ENCODE results near the gene FRMD4A.
"Not testable (repeated sequence)": the region's sequence is repeated elsewhere in the genome, so short reads cannot be mapped to it uniquely, and the experiment has no call there.

The FRMD4A gene

DNA sequence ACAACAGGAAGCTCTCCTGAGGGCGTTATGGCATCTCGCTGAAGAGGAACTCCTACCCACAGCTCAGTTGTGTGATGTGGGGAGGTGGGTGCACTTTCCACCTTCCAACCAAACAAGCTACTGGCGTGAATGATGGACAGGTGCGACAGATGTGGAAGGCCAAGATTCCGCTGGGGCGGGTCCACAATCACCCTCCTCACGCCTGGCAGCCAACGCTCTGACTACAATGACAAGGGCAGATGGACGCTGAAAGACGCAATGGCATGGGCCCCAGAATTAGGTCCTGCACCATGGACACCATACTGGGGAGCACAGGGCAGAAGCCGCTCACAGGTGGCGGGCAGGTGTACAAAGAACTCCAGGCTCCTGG is 461.4 kb downstream of the FRMD4A start:
- DNase-seq = no peak

DNA sequence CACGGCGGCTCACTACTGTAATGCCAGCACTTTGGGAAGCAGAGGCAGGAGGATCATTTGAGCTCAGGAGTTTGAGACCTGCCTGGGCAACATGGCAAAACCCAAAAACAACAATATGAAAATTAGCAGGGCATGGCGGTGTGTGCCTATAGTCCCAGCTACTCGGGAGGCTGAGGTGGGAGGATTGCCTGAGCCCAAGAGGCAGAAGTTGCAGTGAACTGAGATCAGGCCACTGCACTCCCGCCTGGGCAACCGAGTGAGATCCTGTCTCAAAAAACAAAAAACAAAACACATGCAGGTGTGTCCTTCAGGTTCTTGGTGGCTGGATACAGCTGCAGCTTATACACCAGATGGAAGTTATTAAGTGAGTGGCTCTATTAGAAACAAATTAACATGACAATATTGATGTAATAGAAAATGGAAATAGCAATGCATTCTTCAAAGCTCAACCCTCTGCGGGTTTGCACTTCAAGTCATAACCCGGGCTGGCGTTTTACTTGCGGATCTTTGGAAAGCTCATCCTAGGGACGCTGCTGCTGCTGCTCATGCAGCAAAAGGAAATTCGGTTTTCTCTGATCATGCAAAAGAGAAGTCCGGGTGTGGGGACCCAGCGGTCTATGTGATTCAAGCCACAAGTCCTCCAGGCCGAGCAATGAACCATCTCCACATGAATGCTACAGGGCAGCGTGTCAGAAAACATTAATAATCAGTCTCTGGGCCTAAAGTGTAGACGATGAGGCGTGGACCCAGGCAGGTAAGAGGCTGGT is 462.0 kb downstream of the FRMD4A start:
- no peak for DNase-seq

DNA sequence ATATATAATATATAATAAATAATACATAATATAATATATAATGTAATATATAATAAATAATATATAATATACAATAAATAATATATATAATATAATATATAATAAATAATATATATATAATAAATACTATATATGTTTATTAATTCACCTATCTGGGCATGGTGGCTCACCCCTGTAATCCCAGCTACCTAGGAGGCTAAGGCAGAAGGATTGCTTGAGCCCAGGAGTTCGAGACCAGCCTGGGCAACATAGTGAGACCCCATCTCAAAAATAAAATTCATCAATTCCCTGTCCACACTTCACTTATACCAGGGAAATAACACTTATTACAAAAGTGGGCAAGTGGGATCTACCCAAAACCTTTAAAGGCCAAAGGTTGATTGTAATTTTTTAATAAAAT is 462.9 kb downstream of the FRMD4A start:
- DNase-seq = no peak

DNA sequence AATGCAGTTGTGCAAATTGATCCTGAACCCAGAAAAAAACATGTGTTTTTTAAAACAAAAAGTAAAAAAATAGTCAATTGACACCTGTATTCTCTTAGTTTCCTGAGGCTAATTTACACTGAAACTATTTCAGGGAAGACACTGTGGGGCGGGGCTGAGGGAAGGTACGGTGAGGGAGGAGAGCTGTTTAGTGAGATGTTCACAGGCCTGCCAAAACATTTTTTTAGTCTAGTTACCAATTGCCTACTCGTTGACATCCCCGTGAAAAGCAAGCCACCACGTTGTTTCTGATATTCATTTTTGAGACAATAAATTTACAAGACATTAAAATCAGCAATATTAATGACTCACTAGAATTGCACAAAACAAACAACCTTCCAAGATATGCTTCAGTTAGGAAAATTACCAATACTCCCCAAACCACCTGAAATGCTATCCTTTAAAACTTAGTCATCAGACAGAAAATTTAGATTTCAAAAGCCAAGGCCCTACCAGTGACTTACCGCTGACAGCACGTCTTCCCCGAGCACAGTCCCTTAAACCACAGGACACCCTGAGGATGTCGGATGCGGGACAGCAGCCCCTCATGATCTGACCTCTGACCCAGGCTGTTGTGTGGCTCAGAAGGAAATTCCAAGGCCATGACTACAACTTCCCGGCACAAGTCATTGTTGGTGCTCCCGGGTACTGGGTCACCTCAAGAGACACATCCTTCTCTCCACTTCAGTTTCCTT is 464.8 kb downstream of the FRMD4A start:
- no peak for DNase-seq

DNA sequence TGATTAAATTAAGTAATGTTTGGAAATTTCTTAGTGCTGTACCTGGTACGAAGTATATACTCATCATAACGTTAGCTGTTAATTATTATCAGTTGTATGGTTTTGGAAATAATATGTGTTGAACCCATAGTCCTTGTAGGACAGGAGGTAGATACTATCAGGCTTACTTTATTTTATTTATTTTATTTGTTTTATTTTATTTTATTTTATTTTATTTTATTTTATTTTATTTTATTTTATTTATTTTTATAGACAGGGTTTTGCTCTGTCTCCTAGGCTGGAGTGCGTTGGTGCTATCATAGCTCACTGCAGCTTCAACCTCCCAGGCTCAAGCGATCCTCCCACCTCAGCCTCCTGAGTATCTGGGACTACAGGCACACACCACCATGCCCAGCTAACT is 465.5 kb downstream of the FRMD4A start:
- DNase-seq = not testable (repeated sequence)

DNA sequence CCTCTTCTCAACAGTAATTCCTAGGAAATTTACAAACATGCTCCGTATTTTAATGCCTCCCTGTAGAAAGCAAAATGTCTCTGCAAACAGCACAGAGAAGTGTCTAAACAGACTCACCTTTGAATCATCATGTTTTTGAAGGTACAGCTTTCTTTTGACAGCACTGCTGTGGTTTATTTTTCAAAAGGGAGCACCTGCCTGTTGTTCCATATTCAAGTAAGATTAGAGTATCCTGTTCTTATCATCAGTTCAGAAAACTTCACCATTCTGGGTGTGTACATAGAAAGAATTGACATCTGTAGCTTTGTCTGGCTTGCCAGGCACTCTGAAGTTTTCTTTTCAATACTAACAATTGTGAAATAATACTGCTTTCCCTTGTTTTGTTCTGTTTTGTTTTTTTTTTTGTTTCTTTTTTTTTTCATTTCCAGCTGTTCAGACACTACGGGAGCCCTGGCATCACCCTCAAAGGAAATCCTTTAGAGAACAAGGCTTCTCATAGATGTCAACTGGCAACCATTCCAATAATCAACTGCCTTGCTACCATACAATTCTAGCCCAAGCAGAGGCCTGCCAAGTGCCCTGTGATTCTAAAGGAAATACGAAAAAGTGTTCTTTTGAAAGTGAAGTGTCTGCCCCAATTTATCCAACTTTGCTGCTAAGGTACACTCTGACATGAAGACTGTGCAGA is 468.0 kb downstream of the FRMD4A start:
- no peak for DNase-seq

DNA sequence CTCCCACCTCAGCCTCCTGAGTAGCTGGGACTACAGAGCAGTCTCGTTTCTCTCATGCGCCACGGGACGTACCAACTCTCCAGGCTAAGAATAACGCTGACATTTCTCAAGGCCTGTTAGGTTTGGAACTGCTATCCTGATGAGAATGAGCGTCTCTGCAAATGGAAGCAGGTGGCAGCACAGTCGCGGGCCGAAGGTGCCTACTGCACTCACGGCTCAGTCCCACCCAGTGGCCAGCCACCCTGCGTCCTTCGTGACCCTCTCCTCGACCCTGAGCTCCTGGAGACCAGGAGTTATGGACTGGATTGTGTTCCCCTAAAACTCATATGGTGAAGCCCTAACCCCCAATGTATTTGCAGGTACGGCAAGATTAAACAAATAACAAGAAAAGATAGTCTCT is 469.8 kb downstream of the FRMD4A start:
- no peak for DNase-seq

DNA sequence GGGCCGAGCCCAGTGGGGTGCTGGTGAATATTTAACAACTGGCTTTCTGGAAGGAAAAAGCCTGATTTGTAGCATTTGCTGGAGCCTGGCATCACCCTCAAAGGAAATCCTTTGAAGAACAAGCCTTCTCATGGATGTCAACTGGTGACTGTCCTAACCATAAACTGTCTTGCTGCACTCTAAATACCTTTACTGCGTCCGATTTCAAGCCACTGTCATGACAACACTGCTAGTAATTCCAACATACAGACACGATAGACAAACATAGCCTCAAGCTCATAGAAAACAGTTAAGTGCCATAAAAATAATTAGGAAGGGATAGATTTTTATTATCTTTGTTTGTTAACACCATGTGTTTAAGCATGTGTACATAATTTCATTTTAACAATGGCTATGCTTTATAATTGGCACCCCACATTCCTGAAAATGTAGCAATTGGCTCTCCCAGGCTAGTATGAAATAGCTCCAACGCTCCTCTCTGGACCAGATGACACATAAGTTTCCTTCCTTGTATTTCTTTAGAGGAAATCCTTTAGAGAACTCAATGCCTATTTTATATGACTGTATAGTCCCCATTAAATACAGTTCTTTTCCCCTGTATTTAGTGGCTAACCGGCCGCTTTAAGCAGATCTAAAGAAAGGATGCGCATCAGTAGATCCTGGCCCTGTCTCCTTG is 470.6 kb downstream of the FRMD4A start:
- DNase-seq = no peak

DNA sequence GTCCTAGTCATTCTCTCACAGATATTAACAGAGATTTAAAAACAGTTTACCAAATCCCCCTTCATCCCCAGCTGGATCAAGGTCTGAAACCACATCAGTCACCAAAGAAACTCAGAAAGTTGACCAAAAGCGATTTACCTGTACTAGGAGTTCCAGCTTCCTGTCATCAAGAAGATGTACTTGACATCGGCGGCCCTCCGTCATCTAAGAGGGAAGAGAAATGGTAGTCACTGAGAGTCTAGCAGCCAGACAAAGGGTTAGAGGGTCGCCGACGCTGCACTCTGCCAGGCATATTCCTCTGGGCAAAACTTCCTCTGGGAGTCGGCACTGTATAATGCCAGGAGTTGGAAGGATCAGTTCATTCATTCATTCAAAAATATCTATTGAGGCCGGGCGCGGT is 472.0 kb downstream of the FRMD4A start:
- no peak for DNase-seq

DNA sequence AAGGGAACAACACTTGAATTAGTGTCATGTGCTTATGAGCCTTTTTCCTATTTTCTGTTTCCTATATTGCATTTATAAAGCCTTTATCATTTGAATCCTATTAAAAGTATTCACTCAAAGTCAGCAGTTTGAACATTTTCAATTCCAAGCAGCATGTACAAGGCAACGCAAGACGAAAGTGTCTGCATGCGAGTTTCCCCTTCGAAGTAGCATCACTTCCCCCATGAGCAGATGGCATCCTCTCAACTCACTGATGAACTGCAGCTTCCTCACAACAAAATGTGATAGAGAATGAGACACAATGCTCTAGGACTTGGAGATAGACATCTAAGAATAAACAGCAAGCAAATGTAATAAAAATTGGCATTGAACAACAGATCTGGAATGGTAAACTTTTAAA is 473.3 kb downstream of the FRMD4A start:
- no peak for DNase-seq

DNA sequence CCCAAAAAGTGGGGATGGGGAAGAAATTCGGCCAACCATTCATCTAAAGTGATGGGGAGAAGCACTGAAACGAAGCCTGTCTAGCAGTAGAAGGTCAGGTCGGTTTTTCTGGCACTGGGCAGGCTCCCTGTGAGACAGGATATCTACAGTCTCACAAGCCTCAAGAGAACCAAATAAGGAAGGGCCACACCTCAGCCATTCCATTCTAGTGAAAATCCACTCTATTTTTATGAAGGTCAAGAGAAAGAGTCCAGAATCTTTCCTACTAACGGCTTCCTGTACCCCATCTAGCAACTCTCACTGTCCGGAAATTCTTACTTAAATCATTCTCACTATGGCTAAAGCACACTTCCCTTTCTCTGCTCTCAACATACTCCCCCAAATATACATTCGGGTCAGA is 476.9 kb downstream of the FRMD4A start:
- DNase-seq = no peak

DNA sequence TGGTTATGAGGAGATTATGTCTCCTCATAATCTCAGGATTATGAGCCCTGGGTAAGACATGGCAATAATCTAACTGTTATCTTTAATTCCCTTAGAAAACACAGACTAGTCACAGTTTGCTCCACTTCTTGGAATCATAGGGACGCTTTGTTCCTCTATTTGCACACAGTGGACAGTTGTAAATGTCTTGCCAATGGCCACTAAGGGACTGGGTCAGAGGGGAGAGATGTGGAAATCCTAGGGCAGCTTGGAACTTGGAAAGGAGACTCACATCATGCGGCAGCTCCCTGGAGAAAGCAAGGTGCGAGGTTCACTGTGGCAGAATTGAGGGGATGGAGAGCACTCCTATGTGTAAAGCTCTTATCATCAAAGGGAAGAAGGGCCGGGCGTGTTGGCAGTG is 477.9 kb downstream of the FRMD4A start:
- DNase-seq = no peak

DNA sequence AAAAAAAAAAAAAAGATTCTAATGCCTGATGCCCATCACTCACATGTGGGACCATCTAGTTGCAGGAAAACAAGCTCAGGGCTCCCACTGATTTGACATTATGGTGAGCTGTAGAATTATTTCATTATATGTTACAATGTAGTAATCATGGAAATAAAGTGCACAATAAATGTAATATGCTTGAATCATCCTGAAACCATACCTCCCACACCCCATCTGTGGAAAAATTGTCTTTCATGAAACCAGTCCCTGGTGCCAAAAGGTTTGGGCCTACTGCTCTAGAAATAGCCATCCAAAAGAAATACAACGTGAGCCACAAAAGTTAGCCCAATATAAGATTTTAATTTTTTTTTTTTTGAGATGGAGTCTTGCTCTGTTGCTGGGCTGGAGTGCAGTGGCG is 478.8 kb downstream of the FRMD4A start:
- DNase-seq = no peak

DNA sequence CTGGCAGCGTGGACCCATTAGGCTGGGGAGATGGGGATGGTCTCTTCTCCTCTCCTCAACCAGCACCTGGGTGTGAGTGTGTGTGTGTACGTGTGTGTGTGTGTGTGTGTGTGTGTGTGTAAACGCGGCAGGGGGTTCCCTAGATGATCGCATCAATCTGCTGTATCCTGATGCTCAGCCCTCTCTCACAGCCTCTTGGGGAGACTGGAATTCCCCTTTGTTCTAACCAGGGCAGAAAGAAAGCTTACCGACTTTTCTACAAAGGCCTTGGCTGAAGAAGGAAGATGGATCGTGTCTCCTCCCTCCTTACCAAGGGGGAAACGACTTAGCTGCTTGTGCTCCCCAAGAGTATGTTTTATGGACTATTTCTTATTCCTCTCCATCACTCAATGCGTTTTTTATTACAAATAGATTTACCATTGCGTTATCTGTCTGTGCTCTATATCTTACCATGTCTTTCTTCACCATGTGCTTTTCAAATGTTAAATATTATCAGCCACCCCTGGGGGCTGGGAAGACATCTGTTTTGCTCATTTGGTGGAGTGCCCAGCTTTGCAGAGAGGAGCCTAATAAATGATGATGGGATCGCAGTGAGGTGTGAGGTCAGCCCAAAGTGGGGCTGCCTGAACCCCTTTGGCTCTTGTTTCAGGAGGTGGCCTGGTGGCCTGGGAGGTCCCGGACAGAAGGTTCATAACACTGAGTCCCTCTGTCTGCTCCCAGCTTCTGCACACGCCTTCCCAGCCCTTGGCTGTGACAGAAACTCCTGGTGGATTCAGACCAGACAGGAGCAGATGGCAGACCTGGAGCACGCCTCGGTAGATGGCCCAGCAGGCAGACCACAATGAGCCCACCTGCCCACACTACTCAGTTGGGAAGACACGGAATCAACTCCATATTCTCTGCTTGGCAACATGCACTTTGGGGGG is 481.9 kb downstream of the FRMD4A start:
- no peak for DNase-seq

DNA sequence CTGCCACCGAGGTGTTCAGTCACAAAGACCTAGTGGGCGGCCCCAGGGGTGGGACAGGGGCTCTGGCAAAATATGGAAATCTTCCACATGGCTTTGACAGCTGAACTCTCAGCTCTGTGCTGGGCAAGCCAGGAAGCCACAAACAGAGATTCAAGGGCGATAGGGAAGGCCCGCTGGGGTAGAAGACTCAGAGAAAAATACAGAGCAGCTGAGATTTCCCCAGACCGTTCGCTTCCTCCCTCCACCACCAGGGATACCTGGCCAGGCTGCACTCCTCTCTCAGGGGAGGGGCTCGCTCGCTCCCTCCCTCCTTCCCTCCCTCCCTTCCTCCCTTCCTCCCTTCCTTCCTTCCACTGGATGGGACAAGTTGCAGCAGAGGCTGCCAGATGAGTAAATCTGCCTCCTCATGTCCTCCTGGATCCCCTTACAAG is 483.5 kb downstream of the FRMD4A start:
- DNase-seq = no peak

DNA sequence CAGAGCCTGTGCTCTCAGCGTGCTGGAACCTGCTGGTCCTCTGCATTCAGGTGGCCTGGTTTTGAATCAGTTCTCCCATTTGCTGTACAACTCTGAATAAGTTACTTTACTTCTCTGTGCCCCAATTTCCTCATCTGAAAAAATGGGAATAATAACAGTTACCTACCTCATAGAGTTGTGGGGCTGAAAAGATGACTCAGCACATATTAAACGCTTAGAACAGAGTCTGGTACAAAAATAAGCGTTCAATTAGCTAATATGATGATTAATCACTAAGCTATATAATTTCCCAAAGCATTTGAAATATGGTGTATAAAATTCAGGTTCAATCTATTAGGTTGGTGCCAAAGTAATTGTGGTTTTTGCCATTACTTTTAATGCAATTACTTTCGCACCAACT is 484.8 kb downstream of the FRMD4A start:
- no peak for DNase-seq

DNA sequence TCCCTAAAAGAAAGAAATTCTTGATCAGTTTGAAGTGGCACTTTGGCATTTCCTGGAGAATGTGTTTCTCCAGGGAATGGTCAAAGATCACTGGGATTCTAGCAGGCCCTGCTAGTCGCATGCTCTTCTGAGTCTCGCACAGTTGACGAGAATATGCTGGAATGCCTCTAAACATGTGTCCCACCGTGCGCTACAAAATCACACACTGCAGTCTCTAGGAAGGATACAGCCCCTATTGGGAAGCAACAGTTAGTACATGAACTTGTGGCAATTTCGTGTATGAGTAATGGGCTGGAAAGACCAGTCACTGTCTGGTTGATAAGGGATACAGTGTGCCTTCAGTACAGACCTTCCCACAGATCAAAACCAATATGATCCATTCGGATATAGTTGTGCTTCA is 486.1 kb downstream of the FRMD4A start:
- no peak for DNase-seq

DNA sequence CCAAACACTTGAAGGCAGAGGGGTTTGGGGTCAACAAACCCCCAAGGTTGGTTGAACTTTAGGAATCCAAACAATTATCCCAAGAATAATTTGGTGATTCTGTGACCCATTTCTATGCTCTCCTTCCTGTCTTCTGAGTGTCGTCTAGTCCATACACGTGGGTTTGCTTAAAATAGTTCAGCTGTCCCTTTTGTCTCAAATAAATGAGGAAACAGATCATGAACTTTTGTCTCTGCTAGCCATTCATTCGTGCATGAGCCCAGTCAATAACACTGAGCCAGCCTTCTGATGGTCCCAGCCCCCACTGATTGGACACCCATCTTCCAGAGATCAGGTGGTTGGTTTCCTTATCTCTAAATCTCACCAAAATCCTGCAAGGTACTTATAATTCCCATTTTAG is 488.6 kb downstream of the FRMD4A start:
- no peak for DNase-seq

DNA sequence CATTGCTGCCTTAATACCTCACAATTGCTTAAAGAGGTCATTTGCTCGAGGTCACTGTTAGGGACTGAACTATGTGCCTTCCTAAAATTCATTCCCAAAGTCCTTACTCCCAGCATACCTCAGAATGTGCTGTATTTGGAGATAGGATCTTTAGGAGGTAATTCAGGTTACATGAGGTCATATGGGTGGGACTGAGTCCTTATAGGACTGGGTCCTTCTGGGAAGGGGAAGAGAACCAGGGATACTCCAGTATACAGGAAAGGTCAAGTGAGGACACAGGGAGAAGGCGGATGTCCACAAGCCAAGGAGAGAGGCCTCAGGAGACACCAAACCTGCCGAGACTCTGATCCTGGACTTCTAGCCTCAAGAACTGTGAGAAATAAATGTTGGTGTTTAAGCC is 490.7 kb downstream of the FRMD4A start:
- no peak for DNase-seq

DNA sequence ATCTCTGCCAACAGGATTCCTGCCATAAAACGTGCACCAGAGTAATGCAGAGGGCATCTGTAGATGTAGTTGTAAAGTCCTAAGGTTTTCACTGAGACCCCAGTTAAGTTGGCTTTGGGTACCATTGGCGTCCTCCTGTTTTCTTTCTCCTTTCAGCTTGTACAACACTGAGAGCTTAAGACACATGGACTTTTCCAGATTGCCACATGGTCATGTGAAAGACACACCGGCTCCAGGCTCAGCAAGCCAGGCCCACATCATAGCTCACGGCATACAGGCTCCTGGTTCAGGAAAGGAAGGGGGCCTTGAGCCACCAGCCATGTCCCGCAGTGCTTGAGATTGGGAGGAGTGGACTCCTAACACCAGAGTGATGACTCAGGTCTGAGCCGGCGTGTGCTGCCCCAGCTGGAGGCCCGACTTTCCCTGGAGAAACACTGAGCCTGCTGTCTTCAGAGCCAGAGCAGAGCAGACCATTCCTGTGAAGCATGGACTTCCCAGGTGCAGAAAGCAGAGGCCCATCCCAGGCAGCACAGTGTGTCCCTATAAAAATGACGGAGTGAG is 491.2 kb downstream of the FRMD4A start:
- no peak for DNase-seq

DNA sequence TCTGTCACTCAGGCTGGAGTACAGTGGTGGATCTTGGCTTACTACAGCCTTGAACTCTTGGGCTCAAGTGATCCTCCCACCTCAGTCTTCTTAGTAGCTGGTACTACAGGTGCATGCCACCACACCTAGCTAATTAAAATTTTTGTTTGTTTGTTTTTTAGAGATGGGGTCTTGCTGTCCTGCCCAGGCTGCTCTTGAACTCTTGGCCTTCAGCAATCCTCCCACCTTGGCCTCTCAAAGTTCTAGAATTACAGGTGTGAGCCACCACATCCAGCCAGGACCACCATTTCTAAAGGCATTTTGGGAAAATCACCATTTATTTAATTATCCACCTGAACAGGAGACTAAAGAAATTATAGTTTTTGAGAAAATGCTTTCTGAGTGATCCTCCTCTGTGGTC is 491.7 kb downstream of the FRMD4A start:
- DNase-seq = no peak

DNA sequence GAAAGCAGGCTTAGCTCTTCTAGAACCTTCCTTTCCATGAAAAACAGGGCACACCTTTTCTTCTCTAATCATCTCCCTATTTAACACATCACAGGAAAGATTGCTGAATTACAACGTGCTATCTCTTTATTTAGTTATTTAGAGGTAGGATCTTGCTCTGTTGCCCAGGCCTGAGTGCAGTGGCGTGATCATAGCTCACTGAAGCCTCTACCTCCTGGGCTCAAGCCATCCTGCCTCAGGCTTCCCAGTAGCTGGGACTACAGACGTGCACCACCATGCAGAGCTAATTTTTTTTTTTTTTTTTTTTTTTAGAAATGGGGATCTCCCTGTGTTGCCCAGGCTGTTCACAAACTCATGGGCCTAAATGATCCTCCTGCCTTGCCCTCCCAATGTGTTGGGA is 492.8 kb downstream of the FRMD4A start:
- no peak for DNase-seq
